Measurements from ENCODE around the gene RPAP2.

RPAP2 gene

GRCh38 chr1:92439291-92439690 is 140.4 kb downstream of the RPAP2 start:
- Histone ChIP-seq H3K79me2 (ENCODE audit: insufficient read depth, low read depth) (no peaks in the 10 kb centered on the region), H3K27ac (no peak overlapping the region), H3K4me3 (IDR thresholded peaks at IDR 0.05; ENCODE audit: insufficient read depth, low read depth, low read length) (no peak overlapping the region), H3K4me2 (no peak overlapping the region), H4K20me1 (ENCODE audit: insufficient read depth) (no peaks in the 10 kb centered on the region), H3K27me3 (ENCODE audit: insufficient read depth, low read depth) (no peaks in the 10 kb centered on the region), H3K4me1 (ENCODE audit: low read depth, poor library complexity, severe bottlenecking) (no peaks in the 10 kb centered on the region), H2AFZ (ENCODE audit: low read depth) (no peak overlapping the region), H3K36me3 (ENCODE audit: insufficient read depth) (no peaks in the 10 kb centered on the region), H3K9ac (no peak overlapping the region)
- no peak for TF ChIP-seq CTCF (conservative IDR thresholded peaks at IDR 0.05; ENCODE audit: low read depth, low read length)

DNA sequence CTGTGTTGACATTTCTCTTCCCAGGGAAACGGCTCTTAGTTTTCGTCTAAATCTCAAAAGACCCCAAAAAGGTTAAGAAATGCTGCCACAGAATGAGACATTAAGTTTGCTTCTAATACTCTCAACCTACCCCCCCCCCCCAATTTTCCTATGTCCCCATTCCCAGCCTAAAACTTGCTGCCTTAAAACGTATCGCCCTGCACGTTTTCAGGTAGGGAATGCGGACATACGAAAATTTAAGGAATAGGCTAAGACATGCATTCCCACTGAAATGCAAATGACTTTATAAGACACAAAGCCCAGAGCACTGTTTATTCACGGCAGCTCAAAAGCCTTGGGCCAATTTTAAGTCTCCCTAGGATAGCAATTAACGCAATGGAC is 142.4 kb downstream of the RPAP2 start:
- no peak overlapping the region for H3K4me2 ChIP-seq
- H3K79me2 ChIP-seq (ENCODE audit: insufficient read depth, low read depth): no peaks in the 10 kb centered on the region
- TF ChIP-seq CTCF (conservative IDR thresholded peaks at IDR 0.05; ENCODE audit: low read depth, low read length): no peak
- H3K36me3 ChIP-seq (ENCODE audit: insufficient read depth): no peaks in the 10 kb centered on the region
- no peaks in the 10 kb centered on the region for H3K27me3 ChIP-seq (ENCODE audit: insufficient read depth, low read depth)
- no peak overlapping the region for H3K9ac ChIP-seq
- H4K20me1 ChIP-seq (ENCODE audit: insufficient read depth): no peaks in the 10 kb centered on the region
- H3K27ac ChIP-seq: no peak overlapping the region
- no peaks in the 10 kb centered on the region for H3K4me1 ChIP-seq (ENCODE audit: low read depth, poor library complexity, severe bottlenecking)
- no peak overlapping the region for H2AFZ ChIP-seq (ENCODE audit: low read depth)
- no peak overlapping the region for H3K4me3 ChIP-seq (IDR thresholded peaks at IDR 0.05; ENCODE audit: insufficient read depth, low read depth, low read length)

DNA sequence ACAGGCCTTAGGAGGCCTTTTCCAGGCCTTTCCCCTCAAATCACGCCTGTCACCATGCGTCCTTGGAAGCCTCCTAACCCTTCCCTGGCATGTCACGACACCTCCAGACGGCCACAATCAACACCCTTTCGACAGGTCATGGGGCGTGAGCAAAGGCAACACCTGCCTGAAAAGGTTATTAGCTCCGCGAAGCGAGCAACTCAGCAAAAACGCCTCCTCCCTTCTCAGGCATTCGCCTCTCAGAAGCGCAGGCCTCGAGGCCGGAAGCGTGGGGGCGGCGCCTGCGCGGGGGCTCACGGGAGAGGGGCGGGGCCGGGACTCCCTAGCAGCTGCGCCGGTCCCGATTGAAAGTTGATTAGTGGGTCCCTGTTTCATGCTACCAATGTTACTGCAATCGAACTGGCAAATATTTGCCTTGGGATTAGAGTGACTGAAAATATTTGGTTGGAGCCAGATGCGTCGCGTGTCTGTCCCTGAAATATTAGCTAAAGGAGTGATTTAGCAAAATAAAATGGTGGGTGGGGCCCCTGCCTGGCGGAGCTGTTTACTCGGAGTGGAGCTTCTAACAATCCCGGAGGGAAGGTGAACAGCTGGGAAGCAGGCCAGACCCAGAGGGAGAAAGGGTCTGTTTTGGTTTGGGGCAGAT is 143.0 kb downstream of the RPAP2 start:
- no peak overlapping the region for H3K9ac ChIP-seq
- no peaks in the 10 kb centered on the region for H3K79me2 ChIP-seq (ENCODE audit: insufficient read depth, low read depth)
- H3K4me3 ChIP-seq (IDR thresholded peaks at IDR 0.05; ENCODE audit: insufficient read depth, low read depth, low read length): no peak overlapping the region
- H3K4me1 ChIP-seq (ENCODE audit: low read depth, poor library complexity, severe bottlenecking): no peaks in the 10 kb centered on the region
- no peak overlapping the region for H2AFZ ChIP-seq (ENCODE audit: low read depth)
- no peaks in the 10 kb centered on the region for H4K20me1 ChIP-seq (ENCODE audit: insufficient read depth)
- H3K27ac ChIP-seq: no peak overlapping the region
- no peak overlapping the region for H3K4me2 ChIP-seq
- no peaks in the 10 kb centered on the region for H3K27me3 ChIP-seq (ENCODE audit: insufficient read depth, low read depth)
- no peak for TF ChIP-seq CTCF (conservative IDR thresholded peaks at IDR 0.05; ENCODE audit: low read depth, low read length)
- no peaks in the 10 kb centered on the region for H3K36me3 ChIP-seq (ENCODE audit: insufficient read depth)

GRCh38 chr1:92442351-92442750 is 143.5 kb downstream of the RPAP2 start:
- Histone ChIP-seq H3K4me3 (IDR thresholded peaks at IDR 0.05; ENCODE audit: insufficient read depth, low read depth, low read length) (no peak overlapping the region), H3K27me3 (ENCODE audit: insufficient read depth, low read depth) (no peaks in the 10 kb centered on the region), H3K27ac (no peak overlapping the region), H3K9ac (no peak overlapping the region), H2AFZ (ENCODE audit: low read depth) (no peak overlapping the region), H3K4me1 (ENCODE audit: low read depth, poor library complexity, severe bottlenecking) (no peaks in the 10 kb centered on the region), H3K36me3 (ENCODE audit: insufficient read depth) (no peaks in the 10 kb centered on the region), H3K79me2 (ENCODE audit: insufficient read depth, low read depth) (no peaks in the 10 kb centered on the region), H3K4me2 (no peak overlapping the region), H4K20me1 (ENCODE audit: insufficient read depth) (no peaks in the 10 kb centered on the region)
- TF ChIP-seq CTCF (conservative IDR thresholded peaks at IDR 0.05; ENCODE audit: low read depth, low read length): no peak

All from KMS-11 (cell line).